GM12874 (cell line): Measurements from ENCODE around the gene ARHGAP30.
A peak's percentile ranks its signal among the peaks of the same experiment; 100 is the strongest.

ENCODE experiments used
- TF ChIP-seq, protein P1 (sequence below): IDR thresholded peaks from 2 replicates; pipeline ENCODE4 v1.5.1; 2011; ENCODE audit warnings: low read depth, mild to moderate bottlenecking, control low read depth, low read length, moderate library complexity; ENCODE audit not compliant: insufficient read depth

Gene ARHGAP30

GRCh38 chr1:161111117-161111516 lies 41.4 kb upstream of the ARHGAP30 start:
- TF ChIP-seq, protein P1, sequence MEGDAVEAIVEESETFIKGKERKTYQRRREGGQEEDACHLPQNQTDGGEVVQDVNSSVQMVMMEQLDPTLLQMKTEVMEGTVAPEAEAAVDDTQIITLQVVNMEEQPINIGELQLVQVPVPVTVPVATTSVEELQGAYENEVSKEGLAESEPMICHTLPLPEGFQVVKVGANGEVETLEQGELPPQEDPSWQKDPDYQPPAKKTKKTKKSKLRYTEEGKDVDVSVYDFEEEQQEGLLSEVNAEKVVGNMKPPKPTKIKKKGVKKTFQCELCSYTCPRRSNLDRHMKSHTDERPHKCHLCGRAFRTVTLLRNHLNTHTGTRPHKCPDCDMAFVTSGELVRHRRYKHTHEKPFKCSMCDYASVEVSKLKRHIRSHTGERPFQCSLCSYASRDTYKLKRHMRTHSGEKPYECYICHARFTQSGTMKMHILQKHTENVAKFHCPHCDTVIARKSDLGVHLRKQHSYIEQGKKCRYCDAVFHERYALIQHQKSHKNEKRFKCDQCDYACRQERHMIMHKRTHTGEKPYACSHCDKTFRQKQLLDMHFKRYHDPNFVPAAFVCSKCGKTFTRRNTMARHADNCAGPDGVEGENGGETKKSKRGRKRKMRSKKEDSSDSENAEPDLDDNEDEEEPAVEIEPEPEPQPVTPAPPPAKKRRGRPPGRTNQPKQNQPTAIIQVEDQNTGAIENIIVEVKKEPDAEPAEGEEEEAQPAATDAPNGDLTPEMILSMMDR: no peak

DNA sequence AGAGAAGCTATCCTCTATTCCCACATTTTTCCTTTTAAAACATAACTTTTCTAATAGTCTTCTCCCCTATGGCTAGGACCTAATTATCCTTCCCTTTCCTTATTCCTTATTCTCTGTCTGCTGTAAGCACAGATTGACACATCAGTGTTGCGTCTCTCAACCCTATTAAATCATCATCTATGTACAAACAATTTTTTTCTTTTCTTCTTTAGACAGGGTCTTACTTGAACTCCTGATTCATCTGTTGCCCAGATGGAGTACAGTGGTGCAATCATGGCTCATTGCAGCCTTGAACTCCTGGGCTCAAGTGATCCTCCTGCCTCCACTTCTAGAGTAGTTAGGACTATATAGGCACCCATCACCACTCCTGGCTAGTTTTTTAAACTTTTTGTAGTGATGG lies 36.7 kb upstream of the ARHGAP30 start:
- TF ChIP-seq, protein P1: no peak

- TF ChIP-seq, protein P1: no peak
Observed at GRCh38 chr1:161100556-161100955, 30.9 kb upstream of the ARHGAP30 start.

DNA sequence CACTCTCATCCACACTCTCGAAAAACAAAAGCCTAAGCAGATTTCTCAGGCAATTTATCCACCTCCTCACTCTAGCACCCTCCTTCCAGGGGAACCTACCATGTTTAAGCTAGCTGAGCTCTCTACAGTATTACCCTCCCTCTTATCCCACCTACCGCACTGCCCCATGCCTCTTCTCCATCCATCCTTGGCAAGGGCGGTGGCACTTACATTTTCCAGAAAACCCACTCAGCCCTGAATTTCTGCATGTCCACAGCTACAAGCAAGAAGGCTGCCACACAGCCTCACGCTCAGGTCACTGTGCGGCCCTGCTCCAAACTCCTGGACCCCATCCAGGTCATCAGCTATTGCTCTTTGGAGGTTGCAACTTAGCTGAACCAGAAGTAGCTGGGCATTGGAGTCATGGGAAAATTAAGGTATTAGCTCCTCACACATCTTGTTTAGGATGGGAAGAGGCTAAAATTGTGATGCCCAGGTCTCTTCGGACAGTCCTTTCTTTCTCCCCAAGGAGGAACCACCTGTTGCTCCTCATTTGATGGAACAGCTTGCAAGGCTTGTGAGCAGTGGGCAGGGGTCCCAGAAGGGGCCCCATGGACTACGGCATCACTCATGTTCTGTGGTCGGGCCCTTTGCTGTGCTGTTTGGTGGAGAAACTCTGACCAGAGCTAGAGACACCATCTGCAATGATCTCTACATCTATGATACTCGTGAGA lies 29.6 kb upstream of the ARHGAP30 start:
- TF ChIP-seq, protein P1: no peak

DNA sequence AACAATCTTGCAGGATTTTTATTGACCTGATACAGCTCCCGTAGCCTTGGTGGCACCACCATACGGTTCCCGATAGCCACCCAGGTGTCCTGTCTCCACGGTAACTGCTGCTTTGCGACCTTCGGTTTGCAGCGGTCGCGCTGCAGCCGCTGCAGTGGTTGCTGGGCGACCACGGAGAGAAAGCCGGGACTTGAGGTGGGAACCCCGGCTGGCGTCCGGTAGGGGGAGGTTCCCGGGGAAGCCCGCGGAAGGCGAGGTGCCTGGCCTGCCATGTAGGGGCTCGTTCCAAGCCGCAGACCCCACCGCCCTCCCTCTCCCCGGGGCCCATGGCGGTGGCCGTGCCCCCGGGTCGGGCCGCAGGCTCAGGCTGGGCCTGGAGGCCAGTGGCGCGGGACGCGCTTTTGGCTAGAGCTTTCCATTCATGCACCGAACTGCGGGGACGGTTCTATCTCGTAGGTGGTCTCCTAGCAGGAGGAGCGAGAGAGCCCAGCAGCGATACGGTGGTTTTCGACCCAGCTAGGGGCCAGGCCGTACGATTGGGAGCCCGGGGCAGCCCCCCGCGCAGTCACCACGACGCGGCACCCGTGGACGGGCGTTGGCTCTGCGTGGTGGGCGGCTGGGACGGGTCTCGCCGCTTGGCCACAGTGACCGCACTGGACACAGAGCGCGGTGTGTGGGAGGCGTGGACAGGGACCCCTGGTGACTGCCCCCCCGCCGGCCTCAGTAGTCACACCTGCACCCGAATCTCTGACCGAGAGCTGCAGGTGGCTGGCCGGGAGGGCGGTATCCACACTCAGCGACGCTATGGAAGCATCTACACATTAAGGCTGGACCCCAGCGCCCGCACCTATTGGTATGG lies 28.7 kb upstream of the ARHGAP30 start, which contains the start of gene KLHDC9:
Gene KLHDC9 (plus strand): TSS at position 152 of the 859 bp plus-strand sequence. CDS start 175 bp downstream, at position 327.
- TF ChIP-seq, protein P1: peak; percentile 21; the same call in 1 of the 2 replicates

DNA sequence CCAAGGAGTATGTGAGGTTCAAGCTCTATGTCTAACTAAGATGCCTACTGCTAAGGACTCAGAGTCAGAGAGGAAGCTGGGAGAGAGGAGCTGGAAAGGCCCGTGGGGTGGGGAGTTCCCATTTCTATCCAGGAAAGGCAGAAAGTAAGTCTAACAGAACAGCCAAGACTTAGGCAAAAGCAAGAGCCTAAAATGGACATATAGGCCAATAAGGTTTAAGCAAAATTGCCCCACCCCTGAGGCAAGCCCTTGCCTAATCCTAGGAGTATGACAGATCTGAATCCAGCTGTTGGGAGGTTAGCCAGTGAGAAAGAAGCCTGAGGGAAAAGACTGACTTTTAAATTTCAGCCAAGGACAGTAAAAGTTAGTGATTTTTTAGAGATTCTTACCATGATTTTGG lies 26.8 kb upstream of the ARHGAP30 start:
- TF ChIP-seq, protein P1: no peak

DNA sequence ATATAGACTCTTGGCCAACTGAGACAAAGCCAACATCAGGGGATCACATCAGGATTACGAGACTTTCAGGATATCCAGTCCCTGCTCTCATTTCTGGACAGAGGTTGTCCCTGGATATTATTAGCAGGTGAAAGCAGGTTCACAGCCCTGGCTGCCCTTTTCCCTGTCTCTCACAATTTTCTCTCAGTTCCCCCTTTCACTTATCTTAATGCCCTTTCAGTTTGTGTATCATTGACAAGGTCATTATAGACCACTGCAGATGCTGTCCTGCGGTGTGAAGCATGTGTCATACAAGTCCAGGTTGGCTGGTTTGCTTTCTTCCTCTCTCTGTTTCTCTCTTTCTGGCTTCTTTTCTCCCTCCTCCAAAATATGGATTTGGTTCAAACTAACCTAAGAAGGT lies 26.3 kb upstream of the ARHGAP30 start:
- TF ChIP-seq, protein P1: no peak
